ENCODE measurements around the gene KIF18B. TPM values are rescaled to one million over a fixed set of nuclear protein-coding genes. Genes with fewer than 3 reads are reported as not detected.

Gene KIF18B
- total and polyA plus RNA-seq, 7 donors = under 0.01 to 10.5 (median 0.60) TPM

- Histone ChIP-seq H3K27ac (no peak overlapping the region), H3K4me3 (no peak overlapping the region), H3K4me1 (peaks cover 0 to 36% (median 29%) of the 10 kb centered on the region in 4 donors), H3K36me3 (no peaks in the 10 kb centered on the region), H3K27me3 (peaks cover 0 to 3% (median 0%) of the 10 kb centered on the region in 3 donors), H3K9me3 (no peaks in the 10 kb centered on the region)
- intact Hi-C loops (cut with DNase I) = loop anchor here (10.0 kb wide), 1 partner anchor 282 kb away; no protein-coding TSS in a partner anchor
- 87% methylated on average over 14 of the region's 14 CpGs for WGBS, 2 donors
- no peak for TF ChIP-seq EP300 (IDR thresholded peaks at IDR 0.05)
- TF ChIP-seq, protein P1, sequence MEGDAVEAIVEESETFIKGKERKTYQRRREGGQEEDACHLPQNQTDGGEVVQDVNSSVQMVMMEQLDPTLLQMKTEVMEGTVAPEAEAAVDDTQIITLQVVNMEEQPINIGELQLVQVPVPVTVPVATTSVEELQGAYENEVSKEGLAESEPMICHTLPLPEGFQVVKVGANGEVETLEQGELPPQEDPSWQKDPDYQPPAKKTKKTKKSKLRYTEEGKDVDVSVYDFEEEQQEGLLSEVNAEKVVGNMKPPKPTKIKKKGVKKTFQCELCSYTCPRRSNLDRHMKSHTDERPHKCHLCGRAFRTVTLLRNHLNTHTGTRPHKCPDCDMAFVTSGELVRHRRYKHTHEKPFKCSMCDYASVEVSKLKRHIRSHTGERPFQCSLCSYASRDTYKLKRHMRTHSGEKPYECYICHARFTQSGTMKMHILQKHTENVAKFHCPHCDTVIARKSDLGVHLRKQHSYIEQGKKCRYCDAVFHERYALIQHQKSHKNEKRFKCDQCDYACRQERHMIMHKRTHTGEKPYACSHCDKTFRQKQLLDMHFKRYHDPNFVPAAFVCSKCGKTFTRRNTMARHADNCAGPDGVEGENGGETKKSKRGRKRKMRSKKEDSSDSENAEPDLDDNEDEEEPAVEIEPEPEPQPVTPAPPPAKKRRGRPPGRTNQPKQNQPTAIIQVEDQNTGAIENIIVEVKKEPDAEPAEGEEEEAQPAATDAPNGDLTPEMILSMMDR (IDR thresholded peaks at IDR 0.05) = no peak
- no peak for TF ChIP-seq POLR2AphosphoS5 (IDR thresholded peaks at IDR 0.05)
- no peak for TF ChIP-seq POLR2A (IDR thresholded peaks at IDR 0.05)
- DNase-seq = peak; percentile 60
Measured at GRCh38 chr17:44912763-44913544, 34.6 kb downstream of the KIF18B start.

DNA sequence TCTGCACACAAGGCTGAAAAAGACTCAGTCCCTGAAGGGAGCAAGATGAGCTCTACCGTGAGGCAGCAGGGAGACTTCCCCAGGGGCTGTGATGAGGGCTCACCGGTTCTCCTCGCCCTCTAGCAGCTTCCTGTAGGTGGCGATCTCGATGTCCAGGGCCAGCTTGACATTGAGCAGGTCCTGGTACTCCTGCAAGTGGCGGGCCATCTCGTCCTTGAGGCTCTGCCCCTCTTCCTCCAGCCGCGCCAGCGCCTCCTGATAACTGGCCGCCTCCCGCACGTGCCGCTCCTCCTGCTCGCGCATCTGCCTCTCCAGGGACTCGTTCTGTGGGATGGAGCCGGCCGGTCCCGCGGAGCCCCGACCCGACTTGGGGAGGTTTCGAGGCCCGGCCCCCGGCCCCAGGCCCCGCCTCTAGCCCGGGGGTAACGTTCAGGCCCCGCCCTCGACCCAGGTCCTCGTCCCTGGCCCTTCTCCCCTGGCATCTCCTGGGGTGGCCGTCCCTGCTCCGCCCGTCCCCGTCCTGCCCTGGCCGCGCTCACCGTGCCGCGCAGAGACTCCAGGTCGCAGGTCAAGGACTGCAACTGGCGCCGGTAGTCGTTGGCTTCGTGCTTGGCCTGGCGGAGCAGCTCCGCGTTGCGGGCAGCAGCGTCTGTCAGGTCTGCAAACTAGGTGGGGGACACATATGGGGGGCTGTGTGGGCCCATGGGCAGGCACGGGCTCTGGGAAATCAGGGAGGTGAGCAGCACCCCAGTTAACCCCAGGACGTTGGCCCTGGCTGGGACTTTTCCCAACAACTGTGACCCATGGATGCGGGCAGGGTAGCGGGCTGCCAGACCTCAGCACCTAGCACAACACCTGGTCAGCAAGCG, 36.2 kb downstream of the KIF18B start:
- peak; percentile 84 for DNase-seq
- Histone ChIP-seq H3K27me3 (peaks cover 0 to 3% (median 0%) of the 10 kb centered on the region in 3 donors), H3K27ac (peak overlapping the region in 1 of 4 donors; percentile 37), H3K9me3 (no peaks in the 10 kb centered on the region), H3K4me3 (peak overlapping the region in 3 of 4 donors; percentile 15 to 42 (median 35)), H3K36me3 (no peaks in the 10 kb centered on the region), H3K4me1 (peaks cover 0 to 20% (median 15%) of the 10 kb centered on the region in 4 donors)
- 8 to 13% methylated on average over 56 of the region's 56 CpGs for WGBS, 2 donors
- intact Hi-C loops (cut with DNase I) = loop anchor here (10.0 kb wide), 1 partner anchor 283 kb away; no protein-coding TSS in a partner anchor
- no peak for TF ChIP-seq POLR2A (IDR thresholded peaks at IDR 0.05)
- TF ChIP-seq POLR2AphosphoS5 (IDR thresholded peaks at IDR 0.05) = peak in 3 of 4 donors; percentile 42 to 73 (median 68)
- no peak for TF ChIP-seq EP300 (IDR thresholded peaks at IDR 0.05)
- TF ChIP-seq, protein P1 (IDR thresholded peaks at IDR 0.05) = peak; percentile 22 to 38 (median 32)

GRCh38 chr17:44910231-44911106, 37.1 kb downstream of the KIF18B start:
- Histone ChIP-seq H3K36me3 (no peaks in the 10 kb centered on the region), H3K4me3 (no peak overlapping the region), H3K4me1 (peaks cover 0 to 16% (median 10%) of the 10 kb centered on the region in 4 donors), H3K27me3 (peaks cover 0 to 3% (median 0%) of the 10 kb centered on the region in 3 donors), H3K27ac (peak overlapping the region in 2 of 4 donors; percentile 53 to 60), H3K9me3 (no peaks in the 10 kb centered on the region)
- TF ChIP-seq, protein P1 (IDR thresholded peaks at IDR 0.05) = no peak
- no peak for TF ChIP-seq EP300 (IDR thresholded peaks at IDR 0.05)
- TF ChIP-seq POLR2A (IDR thresholded peaks at IDR 0.05) = no peak
- TF ChIP-seq POLR2AphosphoS5 (IDR thresholded peaks at IDR 0.05) = no peak
- 83 to 89% methylated on average over 13 of the region's 13 CpGs for whole genome bisulfite sequencing, 2 donors
- peak; percentile 40 for DNase-seq
- intact Hi-C loops (cut with DNase I) = loop anchor here (10.0 kb wide), 1 partner anchor 284 kb away; no protein-coding TSS in a partner anchor

GRCh38 chr17:44909681-44910144, 37.9 kb downstream of the KIF18B start:
- DNase-seq = peak; percentile 52
- intact Hi-C loops (cut with DNase I) = loop anchor here (10.0 kb wide), 1 partner anchor 285 kb away; no protein-coding TSS in a partner anchor

More at GRCh38 chr17:44909681-44910144, 37.9 kb downstream of the KIF18B start:
- H3K27ac ChIP-seq = peak overlapping the region in 2 of 4 donors; percentile 53 to 60
- TF ChIP-seq, protein P1 (IDR thresholded peaks at IDR 0.05) = no peak
- TF ChIP-seq EP300 (IDR thresholded peaks at IDR 0.05) = no peak
- TF ChIP-seq POLR2AphosphoS5 (IDR thresholded peaks at IDR 0.05) = no peak
- TF ChIP-seq POLR2A (IDR thresholded peaks at IDR 0.05) = no peak
- H3K4me3 ChIP-seq = no peak overlapping the region
- H3K36me3 ChIP-seq = no peaks in the 10 kb centered on the region
- H3K9me3 ChIP-seq = no peaks in the 10 kb centered on the region
- peaks cover 0 to 3% (median 0%) of the 10 kb centered on the region in 3 donors for H3K27me3 ChIP-seq
- H3K4me1 ChIP-seq = peaks cover 0 to 16% (median 10%) of the 10 kb centered on the region in 4 donors
- 75 to 85% methylated on average over 11 of the region's 11 CpGs for WGBS, 2 donors

Measured in sigmoid colon (tissue), 7 donors.